Ovary (tissue), 3 donors: ENCODE data around the gene HOXA11.

ENCODE experiments used
- CTCF ChIP-seq, 3 donors: fragments of 450-650 bp in 2 of 3; fragments of 200-600 bp in 1 of 3; IDR thresholded peaks; one replicate each; pipeline versions ENCODE4 v1.5.1 to v1.8.0; 2016 to 2022; ENCODE audit warnings: antibody characterized with exemption in 3 of 3, mild to moderate bottlenecking in 1 of 3
- POLR2A ChIP-seq: fragments of 450-650 bp; IDR thresholded peaks from one replicate; pipeline ENCODE4 v1.6.1; 2017; ENCODE audit warnings: antibody characterized with exemption, mild to moderate bottlenecking, moderate library complexity
- donor health status: DM: no; HTN: no; CAD: no.

- TF ChIP-seq POLR2A (no peak), CTCF (IDR thresholded peaks at IDR 0.05) (no peak)
Measured at GRCh38 chr7:27159266-27160144, 25.5 kb downstream of the HOXA11 start.
